GM06990 (cell line): ENCODE results near the gene PAFAH1B2.

ENCODE experiments used
- DNase-seq: peaks from one replicate; pipeline ENCODE4 v3.0.0-alpha.2; 2011; ENCODE audit not compliant: insufficient read length; ENCODE audit errors: extremely low read depth
- H3K27me3 ChIP-seq: replicated peaks from 2 replicates; pipeline ENCODE4 v1.6.0; 2011; ENCODE audit warnings: low read length; ENCODE audit not compliant: control insufficient read depth, insufficient read depth
- H3K36me3 ChIP-seq: 2 replicates; pipeline ENCODE4 v1.5.1; 2011; ENCODE audit warnings: low read length; ENCODE audit not compliant: control insufficient read depth, insufficient read depth
- H3K4me3 ChIP-seq: replicated peaks from 2 replicates; pipeline ENCODE4 v1.5.1; 2011; ENCODE audit warnings: low read depth, mild to moderate bottlenecking, control low read depth, low read length
- TF ChIP-seq, protein P1 (sequence below): IDR thresholded peaks from 2 replicates; pipeline ENCODE4 v1.5.1; 2011; ENCODE audit warnings: low read length, control low read depth, mild to moderate bottlenecking, inconsistent platforms; ENCODE audit not compliant: insufficient read depth, poor library complexity, severe bottlenecking

PAFAH1B2 gene

DNA sequence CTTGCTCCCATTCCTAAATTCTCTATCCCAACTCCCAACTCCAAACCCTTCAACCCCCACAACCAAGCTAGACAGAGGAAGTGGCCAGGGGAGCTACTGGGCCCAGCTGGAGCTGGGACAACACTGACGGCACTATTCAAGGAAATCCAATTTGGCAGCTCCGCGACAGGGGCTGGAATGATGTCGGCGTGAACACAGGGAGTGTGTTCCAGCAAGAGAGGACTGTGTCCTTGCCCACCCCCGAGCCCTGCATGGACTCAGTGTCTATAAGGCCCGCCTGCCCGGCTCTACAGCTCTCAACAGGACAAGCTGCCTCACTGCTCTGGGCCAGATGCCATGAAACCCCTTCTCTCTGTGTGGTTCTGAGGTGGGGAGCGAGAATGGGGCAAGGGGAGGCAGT is 76.5 kb downstream of the PAFAH1B2 start:
- Histone ChIP-seq H3K27me3 (no peaks in the 10 kb centered on the region), H3K36me3 (peaks cover 62% of the 10 kb centered on the region), H3K4me3 (no peak overlapping the region)
- TF ChIP-seq, protein P1, sequence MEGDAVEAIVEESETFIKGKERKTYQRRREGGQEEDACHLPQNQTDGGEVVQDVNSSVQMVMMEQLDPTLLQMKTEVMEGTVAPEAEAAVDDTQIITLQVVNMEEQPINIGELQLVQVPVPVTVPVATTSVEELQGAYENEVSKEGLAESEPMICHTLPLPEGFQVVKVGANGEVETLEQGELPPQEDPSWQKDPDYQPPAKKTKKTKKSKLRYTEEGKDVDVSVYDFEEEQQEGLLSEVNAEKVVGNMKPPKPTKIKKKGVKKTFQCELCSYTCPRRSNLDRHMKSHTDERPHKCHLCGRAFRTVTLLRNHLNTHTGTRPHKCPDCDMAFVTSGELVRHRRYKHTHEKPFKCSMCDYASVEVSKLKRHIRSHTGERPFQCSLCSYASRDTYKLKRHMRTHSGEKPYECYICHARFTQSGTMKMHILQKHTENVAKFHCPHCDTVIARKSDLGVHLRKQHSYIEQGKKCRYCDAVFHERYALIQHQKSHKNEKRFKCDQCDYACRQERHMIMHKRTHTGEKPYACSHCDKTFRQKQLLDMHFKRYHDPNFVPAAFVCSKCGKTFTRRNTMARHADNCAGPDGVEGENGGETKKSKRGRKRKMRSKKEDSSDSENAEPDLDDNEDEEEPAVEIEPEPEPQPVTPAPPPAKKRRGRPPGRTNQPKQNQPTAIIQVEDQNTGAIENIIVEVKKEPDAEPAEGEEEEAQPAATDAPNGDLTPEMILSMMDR: no peak
- no peak for DNase-seq

DNA sequence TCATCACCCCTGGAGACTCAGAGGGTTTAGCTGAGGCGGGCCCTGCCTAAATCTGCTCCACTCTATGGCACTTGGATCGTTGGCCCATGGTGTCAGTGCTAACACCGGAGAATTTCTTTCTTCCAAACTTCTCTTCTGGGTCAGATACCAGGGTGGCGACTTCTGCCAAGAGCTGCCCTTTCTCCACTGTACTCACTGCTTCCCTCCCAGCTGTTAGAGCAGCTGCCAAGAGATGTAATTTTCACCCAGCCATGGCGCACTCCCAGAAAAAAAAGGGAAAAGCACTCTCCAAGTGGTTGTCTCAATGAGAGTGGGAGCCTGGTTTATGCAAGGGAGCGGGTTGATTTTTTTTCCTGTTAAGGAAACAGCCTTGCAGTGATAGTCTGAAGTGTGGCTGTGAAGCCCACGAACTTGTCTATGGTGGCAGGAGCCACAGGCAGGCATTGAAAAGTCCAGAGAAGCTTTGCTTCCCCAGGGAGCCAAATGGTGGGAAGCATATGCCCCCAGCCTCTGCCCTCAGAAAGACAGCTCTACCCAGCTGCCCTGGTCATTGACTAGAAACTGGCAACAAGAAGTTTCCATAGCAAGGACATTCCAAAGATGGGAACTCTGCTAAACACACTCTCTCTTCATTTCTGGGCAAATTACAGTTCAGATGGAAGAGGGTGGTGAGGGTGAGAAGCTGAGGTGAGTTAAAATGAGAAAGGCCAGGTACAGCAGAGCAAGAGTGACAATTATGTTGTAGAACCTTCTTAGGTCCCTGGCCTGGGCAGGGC is 77.1 kb downstream of the PAFAH1B2 start:
- H3K36me3 ChIP-seq: peaks cover 59% of the 10 kb centered on the region
- no peaks in the 10 kb centered on the region for H3K27me3 ChIP-seq
- H3K4me3 ChIP-seq: no peak overlapping the region
- DNase-seq: no peak
- TF ChIP-seq, protein P1: no peak

DNA sequence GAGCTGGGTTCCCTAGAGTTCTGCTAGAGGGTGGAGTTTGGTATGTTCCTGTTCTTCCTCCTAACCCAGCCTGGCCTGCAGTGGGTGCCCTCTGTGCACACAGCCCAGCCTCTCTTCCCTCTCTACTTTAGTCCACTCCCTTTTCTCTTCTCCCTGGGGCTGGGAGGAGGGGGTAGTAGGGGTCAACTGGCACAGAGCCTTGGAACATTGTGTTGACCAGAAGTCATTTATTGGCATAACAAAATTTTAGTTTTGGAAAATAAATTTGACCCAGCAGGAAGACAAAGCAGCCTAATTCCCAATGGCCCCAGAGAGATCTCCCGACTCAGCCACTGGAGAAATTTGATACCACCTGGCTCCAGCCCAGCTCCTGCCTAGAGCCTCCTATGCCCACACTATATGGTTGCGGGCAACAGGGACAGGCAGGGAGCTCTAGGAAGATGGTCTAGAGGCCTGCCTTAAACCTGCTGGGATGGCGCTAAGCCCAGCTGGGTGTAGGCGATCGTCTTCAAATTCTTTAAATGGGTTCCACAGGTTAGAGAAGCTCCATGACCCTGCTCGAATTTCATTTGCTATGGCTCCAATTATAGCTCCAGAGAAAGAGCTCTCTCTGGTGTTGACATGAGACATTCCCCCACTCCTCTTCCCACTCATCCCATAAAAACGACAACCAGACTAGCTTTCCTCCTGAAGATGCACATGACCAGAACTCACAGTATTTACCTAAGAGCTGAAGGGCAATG is 77.9 kb downstream of the PAFAH1B2 start:
- TF ChIP-seq, protein P1: no peak
- H3K4me3 ChIP-seq: no peak overlapping the region
- no peaks in the 10 kb centered on the region for H3K27me3 ChIP-seq
- no peak for DNase-seq
- peaks cover 62% of the 10 kb centered on the region for H3K36me3 ChIP-seq

DNA sequence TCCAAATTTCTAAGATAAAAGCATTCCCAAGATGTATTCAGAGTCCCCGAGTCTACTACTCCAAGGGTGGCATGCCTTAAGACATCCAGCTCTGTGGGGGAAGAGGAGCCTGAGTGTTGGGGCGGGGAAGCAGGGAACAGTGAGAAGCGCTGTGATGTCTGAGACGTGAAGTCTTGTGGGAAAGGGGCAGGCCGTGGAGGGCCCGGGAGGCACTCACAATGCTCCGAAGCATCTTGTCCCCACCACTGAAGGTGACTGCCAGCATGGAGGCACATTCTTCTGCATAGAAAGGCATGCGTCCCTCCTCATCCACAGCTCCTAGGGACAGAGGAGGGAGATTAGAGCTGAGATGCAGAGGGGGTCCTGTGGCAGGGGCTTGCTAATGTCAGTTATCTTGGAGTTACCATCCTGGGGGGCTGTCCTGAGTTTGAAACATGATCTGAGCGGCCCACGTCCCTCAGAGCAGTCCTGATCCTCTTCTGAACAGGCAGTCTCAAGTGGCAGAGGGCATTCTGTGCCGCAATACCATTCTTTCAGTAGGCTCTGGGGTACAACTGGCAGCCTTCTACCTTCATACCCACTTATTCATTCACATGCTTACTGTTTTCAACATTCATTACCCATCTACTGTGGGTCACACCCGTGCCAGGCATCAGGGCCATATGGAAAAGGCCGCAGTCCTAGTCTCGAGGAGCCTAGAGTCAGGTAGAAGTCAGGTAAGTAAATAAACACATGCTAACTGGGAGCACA is 79.1 kb downstream of the PAFAH1B2 start:
- no peak for DNase-seq
- Histone ChIP-seq H3K4me3 (no peak overlapping the region), H3K36me3 (peaks cover 55% of the 10 kb centered on the region), H3K27me3 (no peaks in the 10 kb centered on the region)
- TF ChIP-seq, protein P1: no peak

DNA sequence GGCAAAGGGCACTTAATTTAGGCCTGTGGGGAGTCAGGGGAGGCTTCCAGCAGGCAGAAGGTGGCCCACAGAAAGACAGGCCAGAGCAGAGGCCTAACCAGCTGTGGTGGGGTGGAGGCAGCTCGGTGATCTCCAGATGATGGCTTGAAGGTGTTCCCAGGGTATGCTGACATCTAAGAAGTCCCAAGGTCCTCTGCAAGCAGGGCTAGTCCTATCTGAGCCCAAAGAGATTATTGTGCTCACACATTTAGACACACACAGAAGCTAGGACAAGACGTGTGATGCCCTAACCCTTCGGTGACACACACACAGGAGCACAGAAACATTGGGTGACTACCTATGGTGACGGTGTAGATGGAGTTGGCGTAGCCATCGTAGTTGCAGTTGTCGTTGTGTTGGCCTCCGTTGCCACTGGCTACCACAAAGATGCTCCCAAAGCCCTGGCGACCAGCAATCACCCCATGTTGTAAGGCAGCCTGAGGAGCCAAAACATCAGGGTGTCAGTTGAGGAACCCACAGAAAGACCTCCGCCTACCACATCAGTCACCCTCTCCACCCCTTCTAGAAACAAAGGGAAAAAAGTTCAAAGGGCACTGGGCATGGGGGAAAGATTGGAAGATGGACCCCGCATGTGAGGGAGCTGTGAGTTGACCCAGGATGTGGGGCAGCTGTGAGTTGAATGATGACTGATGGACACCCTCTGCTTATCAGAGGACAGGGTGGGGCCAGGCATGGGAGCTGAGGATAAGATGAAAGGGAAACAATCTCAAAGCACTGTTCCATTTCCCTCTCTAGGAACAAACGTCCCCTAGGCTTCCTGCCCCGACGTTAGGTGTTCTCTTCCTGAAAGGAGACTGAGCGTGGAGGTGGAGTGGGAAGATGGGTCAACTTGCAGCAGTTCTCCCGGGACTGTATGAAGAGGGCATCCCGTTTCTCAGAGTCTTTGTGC is 79.9 kb downstream of the PAFAH1B2 start:
- DNase-seq: no peak
- H3K36me3 ChIP-seq: peaks cover 53% of the 10 kb centered on the region
- TF ChIP-seq, protein P1: no peak
- H3K27me3 ChIP-seq: no peaks in the 10 kb centered on the region
- H3K4me3 ChIP-seq: no peak overlapping the region
